ENCODE measurements around the gene TMEM168. TPM values are rescaled to one million over a fixed set of nuclear protein-coding genes. Genes with fewer than 3 reads are reported as not detected.

Gene TMEM168
- total RNA-seq, 1 donor from 2014 or later = 30.2 TPM

- intact Hi-C loops (cut with DNase I) = no loop called here
- peaks cover 13% of the 10 kb centered on the region for H3K4me1 ChIP-seq
- DNase-seq (ENCODE audit: extremely low spot score in 2 of 2) = no peak
- H3K36me3 ChIP-seq = peaks cover 0 to 7% of the 10 kb centered on the region in 2 donors
- no peaks in the 10 kb centered on the region for H3K9me3 ChIP-seq
- H3K27ac ChIP-seq = no peak overlapping the region
- H3K4me3 ChIP-seq = no peak overlapping the region
- no peaks in the 10 kb centered on the region for H3K27me3 ChIP-seq
- no peak for TF ChIP-seq CTCF (IDR thresholded peaks at IDR 0.05)
- TF ChIP-seq POLR2AphosphoS5 (IDR thresholded peaks at IDR 0.05; ENCODE audit: insufficient read depth in 1 of 2, low read depth in 1 of 2) = no peak
- TF ChIP-seq POLR2A (IDR thresholded peaks at IDR 0.05) = no peak
These were observed 8.6 kb downstream of the TMEM168 start for GRCh38 chr7:112781558-112781957.

- H3K27ac ChIP-seq = no peak overlapping the region
- DNase-seq (ENCODE audit: extremely low spot score in 2 of 2) = no peak
- peaks cover 13% of the 10 kb centered on the region for H3K4me1 ChIP-seq
- no peak overlapping the region for H3K4me3 ChIP-seq
- TF ChIP-seq CTCF (IDR thresholded peaks at IDR 0.05) = no peak
- TF ChIP-seq POLR2A (IDR thresholded peaks at IDR 0.05) = no peak
- TF ChIP-seq POLR2AphosphoS5 (IDR thresholded peaks at IDR 0.05; ENCODE audit: insufficient read depth in 1 of 2, low read depth in 1 of 2) = no peak
- intact Hi-C loops (cut with DNase I) = no loop called here
- H3K9me3 ChIP-seq = no peaks in the 10 kb centered on the region
- peaks cover 0 to 7% of the 10 kb centered on the region in 2 donors for H3K36me3 ChIP-seq
- no peaks in the 10 kb centered on the region for H3K27me3 ChIP-seq
These were observed 9.1 kb downstream of the TMEM168 start for GRCh38 chr7:112781110-112781509.

- no peak overlapping the region for H3K27ac ChIP-seq
- H3K9me3 ChIP-seq = no peaks in the 10 kb centered on the region
- H3K4me3 ChIP-seq = no peak overlapping the region
- no peak for DNase-seq (ENCODE audit: extremely low spot score in 2 of 2)
- H3K27me3 ChIP-seq = no peaks in the 10 kb centered on the region
- no peak for TF ChIP-seq POLR2AphosphoS5 (IDR thresholded peaks at IDR 0.05; ENCODE audit: insufficient read depth in 1 of 2, low read depth in 1 of 2)
- no peak for TF ChIP-seq CTCF (IDR thresholded peaks at IDR 0.05)
- no peak for TF ChIP-seq POLR2A (IDR thresholded peaks at IDR 0.05)
- peaks cover 0 to 7% of the 10 kb centered on the region in 2 donors for H3K36me3 ChIP-seq
- intact Hi-C loops (cut with DNase I) = no loop called here
- peaks cover 13% of the 10 kb centered on the region for H3K4me1 ChIP-seq
These were observed 10.5 kb downstream of the TMEM168 start for GRCh38 chr7:112779667-112780066.

GRCh38 chr7:112777406-112777805, 12.8 kb downstream of the TMEM168 start:
- Histone ChIP-seq H3K36me3 (no peaks in the 10 kb centered on the region), H3K27ac (no peak overlapping the region), H3K4me3 (no peak overlapping the region), H3K9me3 (no peaks in the 10 kb centered on the region), H3K27me3 (no peaks in the 10 kb centered on the region), H3K4me1 (peaks cover 1% of the 10 kb centered on the region)
- intact Hi-C loops (cut with DNase I) = no loop called here
- no peak for DNase-seq (ENCODE audit: extremely low spot score in 2 of 2)
- no peak for TF ChIP-seq CTCF (IDR thresholded peaks at IDR 0.05)
- no peak for TF ChIP-seq POLR2AphosphoS5 (IDR thresholded peaks at IDR 0.05; ENCODE audit: insufficient read depth in 1 of 2, low read depth in 1 of 2)
- no peak for TF ChIP-seq POLR2A (IDR thresholded peaks at IDR 0.05)

- Histone ChIP-seq H3K4me1 (peaks cover 5% of the 10 kb centered on the region), H3K27ac (no peak overlapping the region), H3K27me3 (no peaks in the 10 kb centered on the region), H3K9me3 (no peaks in the 10 kb centered on the region), H3K36me3 (no peaks in the 10 kb centered on the region), H3K4me3 (no peak overlapping the region)
- no peak for TF ChIP-seq POLR2AphosphoS5 (IDR thresholded peaks at IDR 0.05; ENCODE audit: insufficient read depth in 1 of 2, low read depth in 1 of 2)
- TF ChIP-seq CTCF (IDR thresholded peaks at IDR 0.05) = no peak
- no peak for TF ChIP-seq POLR2A (IDR thresholded peaks at IDR 0.05)
- intact Hi-C loops (cut with DNase I) = no loop called here
- DNase-seq (ENCODE audit: extremely low spot score in 2 of 2) = no peak
These were observed 19.0 kb downstream of the TMEM168 start for GRCh38 chr7:112771166-112771565.

All from vagina (tissue), 2 donors.